HG03060 (cell line): ENCODE measurements around the gene ERBB3.

Experiments
- ATAC-seq: cut with Tn5 transposase; IDR thresholded peaks from one replicate; pipeline ENCODE4 v1.9.1; 2021; ENCODE audit warnings: low read depth, moderate number of reproducible peaks; ENCODE audit not compliant: unreplicated experiment

The ERBB3 gene

GRCh38 chr12:56078931-56079722 lies 838 bp upstream of the ERBB3 start:
- no peak for ATAC-seq

- ATAC-seq: no peak
These were observed 682 bp downstream of the ERBB3 start for GRCh38 chr12:56080556-56081138.

- ATAC-seq: no peak
These were observed 1.7 kb downstream of the ERBB3 start for GRCh38 chr12:56081393-56082347.

- no peak for ATAC-seq
These were observed 2.4 kb downstream of the ERBB3 start for GRCh38 chr12:56082382-56082781.

- no peak for ATAC-seq
These were observed 3.0 kb downstream of the ERBB3 start for GRCh38 chr12:56082967-56083366.

- no peak for ATAC-seq
These were observed 5.1 kb downstream of the ERBB3 start for GRCh38 chr12:56084958-56085543.

GRCh38 chr12:56086096-56086495 lies 6.1 kb downstream of the ERBB3 start:
- ATAC-seq: no peak

- no peak for ATAC-seq
These were observed 6.6 kb downstream of the ERBB3 start for GRCh38 chr12:56086608-56087007.

GRCh38 chr12:56087220-56087619 lies 7.3 kb downstream of the ERBB3 start:
- no peak for ATAC-seq

GRCh38 chr12:56097738-56098137 lies 17.8 kb downstream of the ERBB3 start:
- no peak for ATAC-seq

GRCh38 chr12:56098592-56098991 lies 18.6 kb downstream of the ERBB3 start:
- no peak for ATAC-seq

- no peak for ATAC-seq
These were observed 19.8 kb downstream of the ERBB3 start for GRCh38 chr12:56099787-56100186.

- ATAC-seq: no peak
These were observed 21.1 kb downstream of the ERBB3 start for GRCh38 chr12:56101045-56101444.

GRCh38 chr12:56102683-56103065 lies 22.7 kb downstream of the ERBB3 start:
- ATAC-seq: no peak

GRCh38 chr12:56103066-56103711 lies 23.2 kb downstream of the ERBB3 start:
- ATAC-seq: no peak

GRCh38 chr12:56103823-56104108 lies 23.8 kb downstream of the ERBB3 start:
- no peak for ATAC-seq

- peak; percentile 88 for ATAC-seq
These were observed 24.3 kb downstream of the ERBB3 start, which contains the start of gene PA2G4 for GRCh38 chr12:56104109-56104814. Gene PA2G4 (plus strand): TSS chr12:56104559. CDS start chr12:56104738, 179 bp downstream.

GRCh38 chr12:56104815-56105608 lies 25.0 kb downstream of the ERBB3 start:
- no peak for ATAC-seq

- ATAC-seq: no peak
These were observed 25.6 kb downstream of the ERBB3 start for GRCh38 chr12:56105609-56105902.
